NCI-H2029 treated with DMSO at 0.1 percent for 48 hours (cell line): ENCODE results near the gene ARPIN.
"Not testable (repeated sequence)": the region's sequence is repeated elsewhere in the genome, so short reads cannot be mapped to it uniquely, and the experiment has no call there.

ENCODE experiments used
- DNase-seq: peaks from one replicate; lab custom pipeline; 2025; lab: John Stamatoyannopoulos, UW

ARPIN gene

DNA sequence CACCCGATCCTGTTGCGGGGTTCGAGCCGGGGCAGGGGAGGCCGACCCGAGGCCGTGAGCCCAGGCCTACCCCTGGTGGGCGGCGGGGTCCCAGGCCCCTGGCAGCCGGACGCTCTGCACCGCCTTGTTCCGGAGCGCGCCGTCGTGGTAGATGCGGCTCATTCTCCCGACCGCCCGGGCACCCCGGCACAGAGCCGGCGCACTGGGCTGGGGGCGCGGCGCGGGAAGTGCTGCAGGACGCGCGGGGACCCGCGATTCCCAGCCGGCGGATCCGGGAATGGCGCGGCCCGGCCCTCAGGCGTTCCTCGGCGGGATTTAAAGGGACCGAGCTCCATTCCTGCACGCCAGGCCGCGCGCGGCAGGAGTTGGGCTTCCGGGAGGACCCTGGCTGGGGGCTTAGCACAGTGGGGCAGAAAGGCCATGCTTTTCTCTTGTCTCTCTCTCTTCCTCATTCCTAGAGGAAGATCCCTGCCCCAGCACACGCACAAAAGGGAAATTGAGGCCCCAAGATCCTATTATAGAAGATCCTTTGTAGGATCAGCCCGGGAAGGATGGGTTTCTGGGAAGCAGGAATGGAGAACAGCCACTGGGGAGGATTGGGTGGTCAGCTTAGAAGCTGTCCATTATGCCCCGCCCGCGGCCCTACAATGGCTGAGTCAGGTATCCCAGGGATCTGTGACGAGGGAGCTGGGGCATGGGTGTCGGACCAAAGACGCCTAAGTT lies at the start of gene ARPIN:
TSS of gene ARPIN (minus strand) at position 279 of the 723 bp plus-strand sequence. CDS start at position 162, 117 bp downstream.
- no peak for DNase-seq

DNA sequence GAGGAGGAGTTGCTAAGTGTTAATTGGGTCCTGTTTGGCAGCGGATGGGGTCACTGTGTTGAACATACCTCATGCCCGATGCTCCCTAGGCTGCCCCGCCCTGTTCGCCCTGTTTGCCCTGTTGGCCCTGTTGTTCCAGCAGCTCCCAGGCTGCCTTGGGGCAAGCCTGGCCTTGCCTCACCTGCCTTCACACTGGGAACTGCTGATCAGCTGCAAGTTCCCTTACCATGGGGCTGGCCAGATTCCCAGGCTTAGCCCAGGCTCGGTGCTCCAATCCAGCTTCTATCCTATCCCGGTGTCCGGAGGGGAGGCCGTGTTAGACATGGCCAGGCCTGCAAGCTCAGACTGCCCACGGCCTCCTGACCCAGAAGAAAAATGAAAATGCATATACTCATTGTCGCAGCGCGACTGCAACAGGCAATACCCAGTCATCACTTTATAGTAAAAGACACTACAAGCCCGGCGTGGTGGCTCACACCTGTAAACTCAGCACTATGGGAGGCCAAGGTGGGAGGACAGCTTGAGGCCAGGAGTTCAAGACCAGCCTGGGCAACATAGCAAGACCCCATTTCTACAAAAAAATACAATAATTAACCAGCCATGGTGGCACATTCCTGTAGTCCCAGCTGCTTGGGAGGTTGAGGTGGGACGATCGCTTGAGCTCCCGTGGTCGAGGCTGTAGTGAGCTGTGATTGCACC lies 45.5 kb upstream of the ARPIN start:
- no peak for DNase-seq

DNA sequence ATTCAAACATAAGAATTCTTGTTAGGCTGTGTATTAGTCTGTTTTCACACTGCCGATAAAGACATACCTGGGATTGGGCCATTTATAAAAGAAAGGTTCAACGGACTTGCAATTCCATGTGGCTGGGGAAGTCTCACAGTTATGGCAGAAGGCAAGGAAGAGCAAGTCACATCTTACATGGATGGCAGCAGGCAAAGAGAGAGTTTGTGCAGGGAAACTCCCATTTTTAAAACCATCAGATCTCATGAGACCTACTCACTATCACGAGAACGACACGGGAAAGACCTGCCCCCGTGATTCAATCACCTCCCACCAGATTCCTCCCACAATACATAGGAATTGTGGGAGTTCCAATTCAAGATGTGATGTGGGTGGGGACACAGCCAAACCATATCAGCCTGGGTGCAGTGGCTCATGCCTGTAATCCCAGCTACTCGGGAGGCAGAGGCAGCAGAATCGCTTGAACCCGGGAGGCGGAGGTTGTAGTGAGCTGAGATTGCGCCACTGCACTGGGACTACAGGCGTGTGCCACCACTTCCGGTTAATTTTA lies 42.8 kb upstream of the ARPIN start:
- not testable (repeated sequence) for DNase-seq

DNA sequence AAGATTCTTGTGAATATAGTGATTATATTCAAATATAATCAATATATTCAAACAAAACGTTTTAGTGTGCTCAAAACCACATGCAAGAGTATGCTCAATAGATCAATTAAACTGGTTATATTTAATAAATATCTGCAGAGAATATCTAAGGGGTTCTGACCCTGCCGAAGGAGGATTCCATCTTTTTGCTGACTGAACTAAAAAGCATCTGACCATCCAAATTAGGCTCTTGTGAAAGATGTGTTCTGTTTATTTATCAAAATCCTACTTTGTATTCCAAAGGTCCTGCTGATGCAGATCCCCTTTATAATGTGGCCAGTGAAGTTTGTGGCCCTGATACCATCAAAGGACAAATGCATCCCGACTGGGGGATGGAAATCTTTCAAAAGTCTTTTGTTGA lies 41.8 kb upstream of the ARPIN start:
- no peak for DNase-seq

DNA sequence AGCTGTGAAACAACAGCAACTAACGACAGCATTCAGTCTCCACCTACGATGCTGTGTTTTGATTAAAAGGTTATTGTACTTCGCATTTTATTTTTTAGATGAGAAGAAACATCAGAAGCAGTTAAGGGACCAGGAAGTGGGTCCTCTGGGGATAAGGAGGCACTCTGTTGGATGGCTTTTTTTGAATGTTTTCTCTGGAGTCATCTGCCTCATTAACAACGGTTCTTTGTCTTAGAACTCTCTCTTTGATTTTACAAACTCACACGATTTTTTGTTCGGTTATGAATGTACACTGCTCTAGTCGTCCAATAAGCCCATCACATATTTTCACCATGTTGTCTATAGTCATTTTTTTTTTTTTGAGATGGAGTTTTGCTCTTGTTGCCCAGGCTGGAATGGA lies 36.0 kb upstream of the ARPIN start:
- no peak for DNase-seq

DNA sequence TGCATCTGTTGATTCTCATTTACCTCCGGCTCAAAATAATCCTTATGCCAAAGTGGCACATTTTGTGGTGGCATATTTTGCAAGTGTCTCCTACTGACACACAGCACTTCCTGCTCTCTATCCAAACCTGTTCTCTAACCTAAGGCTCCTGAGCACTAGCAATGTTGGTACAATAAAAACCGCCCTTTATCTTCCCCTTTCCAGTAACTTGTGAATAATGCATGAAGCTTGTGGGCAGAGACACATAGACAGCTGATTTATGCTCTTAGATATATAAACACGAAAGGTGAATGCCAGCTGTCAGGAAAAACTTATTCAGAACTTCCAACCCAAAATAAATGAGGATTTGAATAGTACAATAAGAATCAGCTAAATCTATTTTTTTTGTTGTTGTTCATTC lies 34.6 kb upstream of the ARPIN start:
- no peak for DNase-seq

DNA sequence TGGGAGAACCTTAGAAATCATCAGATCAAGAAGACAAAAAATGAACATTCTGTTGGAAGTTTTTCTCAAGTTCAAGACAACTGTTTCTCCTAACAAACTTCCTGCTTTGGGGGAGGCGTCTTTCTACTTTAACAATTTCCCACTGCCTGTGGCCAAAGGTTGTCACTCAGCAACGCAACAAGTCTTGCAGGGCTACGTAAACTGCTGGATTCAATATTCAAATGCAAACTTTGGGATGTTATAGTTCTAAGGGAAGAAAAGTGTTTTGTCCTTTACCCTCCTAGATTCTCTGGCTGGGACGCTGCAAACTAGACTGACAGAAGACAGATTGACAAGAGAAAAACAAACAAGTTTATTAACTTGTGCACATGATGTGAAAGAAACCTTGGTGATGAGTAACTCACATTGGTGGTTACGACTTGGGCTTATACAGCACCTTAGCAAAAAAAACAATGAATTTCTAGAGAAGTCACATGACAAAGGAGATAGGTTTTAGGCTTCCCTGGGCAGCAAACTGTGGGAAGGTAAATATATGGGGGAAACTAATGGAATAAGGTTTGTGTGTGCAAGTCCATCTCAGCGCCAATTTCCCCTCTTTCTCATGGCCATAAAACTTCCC lies 34.0 kb upstream of the ARPIN start:
- no peak for DNase-seq

DNA sequence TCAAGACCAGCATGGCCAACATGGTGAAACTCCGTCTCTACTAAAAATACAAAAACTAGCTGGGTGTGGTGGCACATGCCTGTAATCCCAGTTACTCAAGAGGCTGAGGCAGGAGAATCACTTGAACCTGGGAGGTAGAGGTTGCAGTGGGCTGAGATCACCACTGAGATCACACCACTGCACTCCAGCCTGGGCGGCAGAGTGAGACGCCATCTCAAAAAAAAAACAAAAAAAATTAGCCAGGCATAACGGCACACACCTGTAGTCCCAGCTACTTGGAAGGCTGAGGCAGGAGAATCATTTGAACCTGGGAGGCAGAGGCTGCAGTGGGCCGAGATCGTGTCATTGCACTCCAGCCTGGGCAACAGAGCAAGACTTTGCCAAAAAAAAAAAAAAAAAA lies 31.0 kb upstream of the ARPIN start:
- DNase-seq: not testable (repeated sequence)

DNA sequence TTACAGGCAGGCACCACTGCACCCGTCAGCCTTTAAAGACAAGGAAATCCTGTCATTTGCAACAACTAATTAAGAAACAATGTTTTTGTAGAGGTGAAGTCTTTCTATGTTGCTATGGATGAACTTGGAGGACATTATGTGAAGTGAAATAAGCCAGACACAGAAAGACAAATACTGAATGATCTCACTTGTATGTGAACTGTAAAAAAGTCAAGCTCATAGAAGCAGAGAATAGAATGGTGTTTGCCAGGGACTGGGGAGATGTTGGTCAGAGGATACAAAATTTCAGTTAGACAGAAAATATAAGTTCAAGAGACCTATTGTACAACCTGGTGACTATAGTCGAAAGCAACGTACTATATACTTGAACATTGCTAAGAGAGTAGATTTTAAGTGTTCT lies 27.2 kb upstream of the ARPIN start:
- no peak for DNase-seq

DNA sequence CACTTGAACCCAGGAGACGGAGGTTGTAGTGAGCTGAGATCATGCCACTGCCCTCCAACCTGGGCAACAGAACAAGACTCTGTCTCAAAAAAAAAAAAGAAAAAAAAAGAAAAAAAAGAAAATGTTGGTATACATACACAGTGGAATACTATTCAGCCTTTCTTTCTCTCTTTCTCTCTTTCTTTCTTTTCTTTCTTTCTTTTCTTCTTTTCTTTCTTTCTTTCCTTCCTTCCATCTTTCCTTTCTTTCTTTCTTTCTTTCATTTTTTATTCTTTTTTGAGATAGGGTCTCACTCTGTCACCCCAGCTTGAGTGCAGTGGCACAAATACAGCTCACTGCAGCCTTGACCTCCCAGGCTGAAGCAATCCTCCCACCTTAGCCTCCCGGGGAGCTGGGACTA lies 26.6 kb upstream of the ARPIN start:
- not testable (repeated sequence) for DNase-seq

DNA sequence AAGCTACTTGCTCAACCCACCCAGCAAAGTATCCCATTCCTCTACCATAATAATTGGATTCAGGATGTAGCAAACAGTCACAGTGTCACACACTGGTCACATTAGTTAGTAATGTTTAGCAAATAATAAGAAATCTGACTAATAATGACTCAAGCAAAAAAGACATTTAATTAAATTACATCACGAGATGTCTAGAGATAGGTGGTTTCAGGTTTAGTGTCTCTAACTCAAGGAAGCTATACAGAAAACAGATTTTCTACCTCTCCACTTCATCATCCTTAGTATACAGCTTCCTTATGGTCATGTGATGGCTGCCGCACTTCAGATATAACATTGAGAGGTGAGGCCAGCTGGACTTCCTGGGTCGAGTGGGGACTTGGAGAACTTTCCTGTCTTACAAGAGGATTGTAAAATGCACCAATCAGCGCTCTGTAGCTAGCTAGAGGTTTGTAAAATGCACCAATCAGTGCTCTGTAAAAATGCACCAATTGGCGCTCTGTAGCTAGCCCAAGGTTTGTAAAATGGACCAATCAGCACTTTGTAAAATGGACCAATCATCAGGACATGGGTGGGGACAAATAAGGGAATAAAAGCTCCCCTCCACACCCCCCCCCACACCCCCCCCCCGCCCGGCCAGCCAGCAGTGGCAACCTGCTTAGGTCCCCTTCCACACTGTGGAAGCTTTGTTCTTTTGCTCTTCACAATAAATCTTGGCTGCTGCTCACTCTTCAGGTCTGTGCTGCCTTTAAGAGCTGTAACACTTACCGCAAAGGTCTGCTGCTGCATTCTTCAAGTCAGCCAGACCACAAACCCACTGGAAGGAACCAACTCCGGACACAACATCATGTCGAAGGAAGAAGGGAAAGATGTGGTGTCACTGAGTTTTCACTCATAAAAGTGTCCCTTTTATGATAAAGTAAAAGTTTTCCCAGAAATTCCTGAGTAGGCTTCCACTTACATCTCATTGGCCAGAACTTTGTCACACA lies 24.9 kb upstream of the ARPIN start:
- no peak for DNase-seq

DNA sequence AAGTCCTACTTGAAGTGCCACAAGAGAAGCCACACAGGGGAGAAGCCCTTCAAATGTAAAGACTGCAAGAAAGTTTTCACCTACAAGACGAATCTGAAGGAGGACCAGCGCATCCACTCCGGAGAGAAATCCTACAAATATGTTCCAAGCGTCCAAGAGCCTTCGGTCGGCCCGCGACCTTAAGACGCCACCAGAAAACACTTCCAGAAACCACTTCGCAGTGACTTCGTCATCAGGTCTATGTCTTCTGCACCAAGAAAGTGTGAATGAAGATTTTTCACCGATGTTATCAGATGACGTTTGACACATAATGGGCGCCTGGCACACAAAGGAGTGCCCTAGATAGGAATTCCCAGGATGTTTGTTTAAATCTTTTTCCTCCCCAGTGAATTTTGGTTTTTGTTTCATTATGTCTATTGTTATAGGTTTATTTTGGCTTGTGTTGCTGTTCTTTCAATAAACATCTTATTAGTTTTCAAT lies 24.1 kb upstream of the ARPIN start:
- no peak for DNase-seq

DNA sequence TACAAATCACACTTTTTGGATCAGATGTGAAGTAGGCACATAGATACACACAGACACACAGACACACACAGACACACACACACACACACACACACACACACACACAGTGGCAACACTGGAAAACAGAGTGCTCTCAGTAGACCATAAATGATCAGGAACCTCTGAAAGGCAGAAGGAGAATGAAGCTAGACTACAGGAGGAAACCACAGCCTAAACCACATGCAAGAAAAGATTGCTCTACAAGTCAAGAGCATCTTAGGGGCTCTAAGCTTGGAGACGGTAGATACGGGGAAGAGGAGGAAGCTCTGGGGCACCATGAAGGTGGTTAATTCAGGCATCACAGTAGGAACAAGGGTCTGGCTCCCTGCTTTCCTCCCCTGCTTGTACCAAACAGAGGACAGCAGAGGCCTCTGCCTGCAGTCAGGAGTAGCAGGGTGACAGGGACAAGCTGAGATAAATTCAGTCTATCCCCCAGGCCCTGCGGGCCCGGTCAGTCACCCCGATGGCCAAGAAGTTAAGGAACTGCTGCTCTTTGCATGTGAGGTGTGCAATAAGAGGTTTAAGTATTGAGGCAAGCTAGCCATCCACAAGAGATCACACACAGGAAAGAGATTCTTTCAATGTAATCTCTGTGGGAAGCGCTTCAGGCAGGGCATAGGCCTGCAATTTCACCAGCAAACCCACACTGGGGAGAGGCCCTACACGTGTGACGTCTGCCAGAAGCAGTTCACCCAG lies 23.5 kb upstream of the ARPIN start:
- no peak for DNase-seq

DNA sequence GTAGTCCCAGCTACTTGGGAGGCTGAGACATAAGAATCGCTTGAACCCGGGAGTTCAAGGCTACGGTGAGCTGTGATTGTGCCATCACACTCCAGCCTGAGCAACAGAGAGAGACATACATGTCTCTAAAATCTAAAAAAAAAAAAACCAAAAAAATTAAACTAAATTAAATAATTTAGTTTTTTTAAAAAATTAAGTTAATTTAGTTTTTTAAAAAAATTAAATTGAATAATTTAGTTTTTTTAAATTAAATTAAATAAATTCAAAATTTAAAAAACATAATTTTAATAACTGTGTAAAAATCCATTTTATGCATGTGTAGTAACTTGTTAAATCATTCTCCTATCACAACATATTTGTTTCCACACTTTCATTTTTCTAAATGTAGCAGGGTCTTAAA lies 20.1 kb upstream of the ARPIN start:
- DNase-seq: no peak

DNA sequence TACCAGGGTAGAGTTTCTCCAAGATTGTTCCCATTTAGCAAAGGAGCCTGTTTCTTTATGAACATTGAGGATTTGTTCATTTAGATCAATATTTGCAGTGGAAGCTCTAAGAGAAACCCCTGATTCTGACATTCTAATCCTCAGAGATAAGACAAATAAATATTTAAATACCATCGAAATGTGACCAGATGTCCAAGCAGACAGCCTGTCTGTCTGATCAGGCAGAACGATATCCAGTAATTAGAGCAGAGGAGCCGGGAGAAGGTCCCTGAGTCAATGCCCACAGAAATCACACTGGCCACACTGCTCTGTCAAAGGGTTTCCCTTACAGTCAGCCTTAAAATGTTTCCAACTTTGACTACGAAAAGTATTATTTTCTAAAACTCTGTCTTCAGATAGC lies 15.7 kb upstream of the ARPIN start:
- no peak for DNase-seq

DNA sequence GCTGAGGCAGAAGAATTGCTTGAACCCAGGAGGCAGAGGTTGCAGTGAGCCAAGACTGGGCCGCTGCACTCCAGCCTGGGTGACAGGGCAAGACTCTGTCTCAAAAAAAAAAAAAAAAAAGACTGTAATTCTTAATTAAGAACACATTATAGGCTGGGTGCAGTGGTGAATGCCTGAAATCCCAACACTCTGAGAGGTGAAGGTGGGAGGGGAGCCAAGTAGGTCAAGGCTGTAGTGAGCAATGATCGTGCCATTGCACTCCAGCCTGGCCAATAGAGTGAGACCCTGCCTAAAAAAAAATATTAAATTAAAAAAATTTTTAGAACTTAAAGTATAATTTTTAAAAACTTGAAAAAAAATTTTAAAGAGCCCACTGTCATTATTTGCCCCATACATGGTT lies 13.4 kb upstream of the ARPIN start:
- no peak for DNase-seq

DNA sequence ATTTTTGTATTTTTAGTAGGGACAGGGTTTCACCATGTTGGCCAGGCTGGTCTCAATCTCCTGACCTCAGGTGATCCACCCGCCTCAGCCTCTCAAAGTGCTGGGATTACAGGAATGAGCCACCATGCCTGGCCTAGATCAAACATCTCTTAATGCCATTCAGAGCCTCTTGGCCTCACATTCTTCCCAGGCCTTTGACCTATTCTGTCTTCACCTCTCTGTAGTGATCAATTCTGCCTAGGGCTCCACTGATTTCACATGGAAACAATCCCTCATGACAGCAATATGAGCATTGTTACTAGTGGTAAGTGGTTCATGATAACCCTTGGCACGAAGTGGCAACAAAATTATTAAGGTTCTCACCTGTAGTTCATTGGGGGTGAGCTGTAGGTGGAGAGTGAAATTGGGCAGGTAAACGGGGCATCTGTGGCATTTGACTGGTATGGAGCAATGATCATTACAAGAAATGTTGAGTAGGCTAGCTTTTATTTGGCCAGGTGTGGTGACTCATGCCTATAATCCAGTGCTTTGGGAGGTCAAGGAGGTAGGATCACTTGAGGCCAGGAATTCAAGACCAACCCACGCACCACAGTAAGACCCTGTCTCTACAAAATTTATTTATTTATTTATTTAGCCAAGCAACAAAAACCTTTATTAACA lies 4.8 kb upstream of the ARPIN start:
- DNase-seq: no peak

DNA sequence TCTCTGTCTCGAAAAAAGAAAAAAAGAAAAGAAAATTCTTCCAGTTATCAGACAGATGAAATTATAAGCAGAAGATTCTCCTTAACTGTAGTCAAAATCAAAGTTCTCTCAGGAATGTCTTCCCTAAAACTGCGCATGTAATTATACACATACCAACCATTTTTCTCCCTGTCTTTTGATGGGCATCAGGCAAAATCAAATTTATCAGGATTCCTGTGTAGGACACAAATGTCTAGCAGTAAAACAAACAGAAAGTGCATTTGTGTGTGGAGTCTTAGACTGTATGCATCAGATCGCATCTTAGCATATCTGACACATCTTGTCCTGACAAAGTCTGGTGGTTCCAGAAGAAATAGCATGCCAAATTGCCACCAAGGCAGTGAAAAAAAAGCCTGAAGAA lies 3.9 kb upstream of the ARPIN start:
- DNase-seq: no peak

DNA sequence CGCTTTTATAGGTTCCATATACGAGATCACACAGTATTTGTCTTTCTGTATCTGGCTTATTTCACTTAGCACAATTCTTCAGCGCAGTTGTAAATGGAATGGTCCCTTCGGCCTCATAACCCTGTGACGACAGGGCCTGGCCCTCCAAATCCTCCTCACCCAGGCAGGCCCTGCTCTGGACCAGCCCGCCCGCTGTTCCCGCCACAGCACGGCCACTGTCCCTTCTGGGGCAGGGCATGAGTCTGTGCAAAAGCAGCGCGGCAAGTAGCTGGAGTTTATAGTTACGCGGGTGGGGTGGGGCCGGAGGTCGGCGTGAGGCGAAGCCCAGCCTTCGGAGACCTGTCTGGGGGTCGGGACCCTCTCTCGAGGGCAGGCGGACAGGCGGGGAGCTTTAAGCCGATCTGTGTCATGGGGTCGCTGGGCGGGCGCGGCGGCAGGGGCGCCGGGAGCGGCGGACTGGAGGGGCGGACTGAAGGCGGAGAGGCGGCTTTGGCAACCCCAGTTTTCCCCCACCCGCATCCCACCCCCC lies 543 bp downstream of the ARPIN start:
- DNase-seq: no peak
